Measurements from ENCODE around the gene SMARCB1.

SMARCB1 gene

GRCh38 chr22:23759566-23759965 is 27.2 kb upstream of the SMARCB1 start:
- no peak overlapping the region for H3K4me3 ChIP-seq (ENCODE audit: low read depth, low read length)
- in situ Hi-C loops (cut with HindIII; ENCODE audit: low sequenced_read_pairs), result no loop called here
- no peak for TF ChIP-seq CTCF (IDR thresholded peaks at IDR 0.05; ENCODE audit: low read depth, low read length, missing control alignments)
- DNase-seq (ENCODE audit: low read depth), result no peak

- in situ Hi-C loops (cut with HindIII; ENCODE audit: low sequenced_read_pairs), result no loop called here
- no peak for TF ChIP-seq CTCF (IDR thresholded peaks at IDR 0.05; ENCODE audit: low read depth, low read length, missing control alignments)
- no peak for DNase-seq (ENCODE audit: low read depth)
Measured at GRCh38 chr22:23760056-23760455, 26.7 kb upstream of the SMARCB1 start.

GRCh38 chr22:23762842-23763578 is 23.8 kb upstream of the SMARCB1 start, which contains the start of gene C22orf15:
TSS of gene C22orf15 (plus strand) at chr22:23762990. CDS start at chr22:23763307, 317 bp downstream.
- no peak for DNase-seq (ENCODE audit: low read depth)
- H3K4me3 ChIP-seq (ENCODE audit: low read depth, low read length), result no peak within 1 kb of the TSS
- in situ Hi-C loops (cut with HindIII; ENCODE audit: low sequenced_read_pairs), result no loop called here
- TF ChIP-seq CTCF (IDR thresholded peaks at IDR 0.05; ENCODE audit: low read depth, low read length, missing control alignments), result no peak

More at GRCh38 chr22:23760056-23760455, 26.7 kb upstream of the SMARCB1 start:
- H3K4me3 ChIP-seq (ENCODE audit: low read depth, low read length), result no peak overlapping the region

GRCh38 chr22:23763579-23763945 is 23.2 kb upstream of the SMARCB1 start:
- H3K4me3 ChIP-seq (ENCODE audit: low read depth, low read length), result no peak overlapping the region
- DNase-seq (ENCODE audit: low read depth), result no peak
- no peak for TF ChIP-seq CTCF (IDR thresholded peaks at IDR 0.05; ENCODE audit: low read depth, low read length, missing control alignments)
- in situ Hi-C loops (cut with HindIII; ENCODE audit: low sequenced_read_pairs), result no loop called here

- no peak overlapping the region for H3K4me3 ChIP-seq (ENCODE audit: low read depth, low read length)
- in situ Hi-C loops (cut with HindIII; ENCODE audit: low sequenced_read_pairs), result no loop called here
- TF ChIP-seq CTCF (IDR thresholded peaks at IDR 0.05; ENCODE audit: low read depth, low read length, missing control alignments), result no peak
- no peak for DNase-seq (ENCODE audit: low read depth)
Measured at GRCh38 chr22:23763954-23764353, 22.8 kb upstream of the SMARCB1 start.

- H3K4me3 ChIP-seq (ENCODE audit: low read depth, low read length), result no peak overlapping the region
- no peak for TF ChIP-seq CTCF (IDR thresholded peaks at IDR 0.05; ENCODE audit: low read depth, low read length, missing control alignments)
- in situ Hi-C loops (cut with HindIII; ENCODE audit: low sequenced_read_pairs), result no loop called here
- DNase-seq (ENCODE audit: low read depth), result no peak
Measured at GRCh38 chr22:23764899-23765881, 21.6 kb upstream of the SMARCB1 start.
